GM12874 (cell line): ENCODE results near the gene SSC5D.

Source experiments
- CTCF ChIP-seq: IDR thresholded peaks from 2 replicates; pipeline ENCODE4 v1.5.1; 2011; ENCODE audit warnings: low read depth, mild to moderate bottlenecking, control low read depth, low read length, moderate library complexity; ENCODE audit not compliant: insufficient read depth

The SSC5D gene

DNA sequence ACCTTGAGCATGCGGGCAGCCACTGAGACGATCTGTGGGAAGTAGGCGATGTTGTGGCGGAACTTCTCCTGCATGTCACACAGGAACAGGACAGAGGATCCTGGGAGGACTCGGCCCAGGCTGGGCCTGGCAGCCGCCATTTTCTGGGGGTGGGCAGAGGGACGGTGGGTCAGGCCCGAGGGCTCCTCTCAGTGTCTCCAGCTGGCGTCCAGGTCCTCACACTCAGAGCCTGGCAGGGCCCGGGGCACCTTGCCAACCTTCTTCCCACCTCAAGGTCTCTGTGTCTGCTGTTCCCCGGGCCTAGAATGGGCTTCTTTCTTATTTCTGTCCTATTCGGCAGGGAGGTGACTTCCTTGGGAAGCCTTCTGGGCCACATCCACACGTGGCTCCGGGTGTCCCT, 31.9 kb upstream of the SSC5D start:
- TF ChIP-seq CTCF = no peak

DNA sequence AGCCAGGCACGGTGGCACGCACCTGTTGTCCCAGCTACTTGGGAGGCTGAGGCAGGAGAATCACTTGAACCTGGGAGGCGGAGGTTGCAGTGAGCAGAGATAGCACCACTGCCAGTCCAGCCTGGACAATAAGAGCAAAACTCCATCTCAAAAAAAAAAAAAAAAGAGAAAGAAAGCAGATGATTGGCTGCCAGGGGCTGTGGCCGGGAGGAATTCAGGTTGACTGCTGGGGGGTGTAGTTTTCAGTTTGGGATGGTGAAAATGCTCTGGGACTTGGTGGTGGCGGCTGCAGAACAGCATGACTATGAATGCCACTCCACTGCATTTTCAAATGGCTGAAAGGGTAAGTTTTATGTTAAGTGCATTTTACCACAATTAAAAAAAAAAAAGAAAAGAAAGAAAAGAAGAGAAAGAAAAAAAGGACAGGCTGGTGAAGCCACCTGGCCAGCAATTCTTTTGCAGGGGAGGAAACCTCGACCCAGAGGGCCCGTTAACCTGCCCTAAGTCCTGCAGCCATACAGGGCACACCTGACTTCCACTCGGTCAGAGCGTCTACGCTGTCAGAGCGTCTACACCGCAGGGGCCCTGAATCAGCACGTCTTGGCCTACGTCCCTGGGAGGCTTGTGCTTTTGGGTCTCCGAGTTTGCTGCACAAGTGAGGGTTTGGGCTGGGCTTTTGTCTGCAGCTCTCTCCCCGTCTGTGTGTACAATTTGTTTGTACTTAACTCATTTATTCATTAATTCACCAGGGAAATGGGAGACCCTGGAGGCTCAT, 30.4 kb upstream of the SSC5D start:
- no peak for TF ChIP-seq CTCF

DNA sequence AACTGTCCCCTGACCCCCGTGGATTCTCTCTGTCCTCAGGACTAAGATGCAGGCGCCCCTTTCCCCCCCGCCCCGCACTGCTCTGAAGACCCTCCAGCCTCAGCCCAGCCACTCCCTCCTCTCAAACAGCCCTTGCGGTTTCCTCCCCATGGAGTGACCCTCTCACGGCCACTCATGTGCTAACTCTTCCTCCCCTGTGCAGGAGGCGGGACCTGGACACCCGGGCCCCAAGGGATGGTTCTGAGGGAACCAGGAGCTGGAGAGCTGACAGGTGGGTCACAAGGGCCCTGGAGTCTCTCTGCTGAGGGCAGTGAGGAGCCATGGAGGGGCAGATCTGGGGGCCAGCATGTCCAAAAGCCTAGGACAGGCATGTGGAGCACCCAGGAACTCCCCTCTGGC, 28.7 kb upstream of the SSC5D start:
- TF ChIP-seq CTCF = no peak

DNA sequence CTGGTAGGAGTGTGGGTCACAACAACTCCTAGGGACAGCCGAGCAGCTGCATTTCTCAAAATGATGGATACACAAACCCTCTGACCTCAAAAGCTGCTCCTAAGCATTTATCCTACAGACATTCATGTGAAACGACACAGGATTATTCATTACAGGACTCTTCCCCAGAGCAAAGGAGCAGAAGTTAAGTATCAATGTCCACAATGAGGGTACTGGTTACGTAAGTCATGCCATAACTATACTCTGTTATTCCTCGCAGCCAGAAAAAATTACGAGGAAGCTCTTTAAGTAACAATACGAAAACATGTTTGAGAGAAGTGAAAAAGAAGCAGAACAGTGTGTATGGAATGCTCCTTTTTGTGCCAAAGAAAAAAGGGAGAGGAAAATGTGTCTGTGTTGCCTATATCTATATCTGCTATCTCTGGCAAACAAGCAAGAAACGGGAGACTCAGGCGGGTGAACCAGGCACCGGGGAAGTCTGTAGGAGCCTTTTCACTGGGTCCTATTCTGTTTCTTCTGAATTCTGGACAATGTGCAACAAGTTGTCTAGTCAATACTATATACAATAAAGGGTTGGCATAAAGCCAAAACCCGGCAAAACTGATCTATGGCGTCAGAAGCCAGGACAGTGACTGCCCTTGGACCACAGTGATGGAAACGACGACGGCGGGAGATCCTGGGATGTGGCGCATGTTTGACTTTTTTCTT, 28.1 kb upstream of the SSC5D start:
- no peak for TF ChIP-seq CTCF

DNA sequence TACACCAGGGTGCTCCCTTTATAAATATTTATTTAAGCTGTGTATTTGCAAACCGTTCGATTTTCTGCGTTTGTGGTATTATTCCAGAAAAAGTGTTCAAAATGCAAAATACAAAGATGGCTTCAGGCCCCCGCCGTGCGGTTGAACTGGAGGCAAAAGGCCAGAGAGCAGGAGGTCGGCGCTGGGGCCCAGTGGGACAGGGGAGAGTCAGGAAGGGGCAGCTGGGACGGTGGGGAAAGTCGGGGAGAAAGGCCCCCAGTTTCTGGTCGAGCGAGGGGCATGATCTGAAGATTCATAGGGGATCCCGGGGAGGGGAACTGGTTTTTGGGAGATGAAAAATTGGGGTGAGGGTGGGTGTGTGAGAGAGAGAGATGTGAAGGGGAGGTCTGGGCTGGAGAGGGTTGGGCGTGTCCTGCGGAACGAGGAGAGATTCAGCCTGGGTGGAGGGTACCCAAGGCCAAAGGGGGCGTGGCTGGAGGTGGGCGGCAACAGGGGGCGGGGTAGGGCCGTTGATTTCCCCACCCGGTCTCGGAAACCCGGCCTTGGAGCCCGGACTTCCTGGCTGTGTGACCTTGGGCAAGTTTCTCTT, 27.5 kb upstream of the SSC5D start:
- no peak for TF ChIP-seq CTCF

DNA sequence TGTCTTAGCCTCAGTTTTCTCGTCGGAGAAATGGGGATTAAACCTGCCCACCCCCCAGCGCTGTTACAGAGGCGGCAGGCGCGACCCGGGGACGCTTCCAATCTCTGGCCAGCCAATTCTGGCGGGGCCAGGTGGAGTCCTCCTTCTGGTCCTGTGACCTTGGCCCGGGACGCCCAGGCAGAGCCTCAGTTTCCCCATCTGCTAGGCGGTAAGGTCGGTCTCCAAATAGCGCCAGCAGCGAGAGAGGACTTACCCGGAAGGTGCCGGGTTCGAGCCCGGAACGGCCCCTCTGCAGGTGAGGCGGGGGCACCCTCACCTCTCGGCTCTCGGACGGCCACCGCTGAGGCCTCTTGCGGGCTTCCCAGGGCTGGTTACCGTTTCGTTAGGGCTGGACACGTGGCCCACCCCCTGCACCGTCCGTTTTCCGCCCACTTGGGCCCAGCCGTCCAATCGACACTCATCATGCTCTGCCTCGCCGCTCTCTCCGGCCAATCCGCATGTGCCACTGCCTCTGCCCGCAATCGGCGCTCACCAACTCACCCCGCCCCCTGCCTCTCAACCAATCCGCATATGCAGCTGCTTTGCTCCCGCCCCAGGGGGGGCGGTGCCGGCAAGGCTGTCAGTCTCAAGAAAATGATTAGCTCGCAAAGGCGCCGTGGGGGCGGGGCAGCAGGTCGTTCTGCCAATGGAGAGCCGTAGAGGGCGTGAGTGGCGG, 26.8 kb upstream of the SSC5D start, which contains the start of gene ISOC2:
ISOC2 (minus strand) TSS at position 384 of the 715 bp plus-strand sequence. CDS start 5,156 bp downstream, outside the sequence.
- no peak for TF ChIP-seq CTCF
